HepG2 (cell line): ENCODE results near the gene NRG2.

ENCODE experiments used
- CBX1 ChIP-seq: IDR thresholded peaks from one replicate; pipeline ENCODE4 v1.6.1; 2016; ENCODE audit warnings: antibody characterized with exemption, low read depth
- DNMT1 ChIP-seq: sonication (generic); formaldehyde crosslinking; IDR thresholded peaks from 2 replicates; pipeline ENCODE4 v1.5.1; 2020; ENCODE audit warnings: mild to moderate bottlenecking, missing genetic modification reagents
- FOXP4 ChIP-seq: sonication (generic); formaldehyde crosslinking; IDR thresholded peaks from 2 replicates; pipeline ENCODE4 v1.4.0; 2020; ENCODE audit warnings: missing genetic modification reagents
- KDM2A ChIP-seq: sonication (generic); formaldehyde crosslinking; IDR thresholded peaks from 2 replicates; pipeline ENCODE4 v1.4.0; 2020; ENCODE audit warnings: low read depth, missing genetic modification reagents, borderline replicate concordance
- NR3C1 ChIP-seq: sonication (generic); formaldehyde crosslinking; IDR thresholded peaks from 2 replicates; pipeline ENCODE4 v1.4.0; 2020; ENCODE audit warnings: missing genetic modification reagents
- TCF12 ChIP-seq, 2 experiments: fragments of 450-650 bp in 1 of 2; sonication (generic) in 1 of 2; formaldehyde crosslinking in 1 of 2; IDR thresholded peaks; 2 replicates each; pipeline versions ENCODE4 v1.6.1 to v1.8.0; 2017 to 2022; ENCODE audit warnings: antibody characterized with exemption in 1 of 2, mild to moderate bottlenecking in 1 of 2, missing genetic modification reagents in 1 of 2, moderate library complexity in 1 of 2
- TOPORS ChIP-seq: sonication (generic); formaldehyde crosslinking; IDR thresholded peaks from 2 replicates; pipeline ENCODE4 v1.8.0; 2023; ENCODE audit warnings: mild to moderate bottlenecking, missing genetic modification reagents
- TF ChIP-seq, protein P1 (sequence below), 2 experiments: IDR thresholded peaks; 2 replicates each; pipeline ENCODE4 v1.6.1; 2011 to 2012; ENCODE audit warnings: low read length in 2 of 2, borderline replicate concordance in 1 of 2, low read depth in 1 of 2, mild to moderate bottlenecking in 1 of 2, moderate library complexity in 1 of 2
- TF ChIP-seq, protein P2 (sequence below): sonication (generic); formaldehyde crosslinking; IDR thresholded peaks from 2 replicates; pipeline ENCODE4 v1.5.0; 2020; ENCODE audit warnings: mild to moderate bottlenecking, missing genetic modification reagents, moderate library complexity

DNA sequence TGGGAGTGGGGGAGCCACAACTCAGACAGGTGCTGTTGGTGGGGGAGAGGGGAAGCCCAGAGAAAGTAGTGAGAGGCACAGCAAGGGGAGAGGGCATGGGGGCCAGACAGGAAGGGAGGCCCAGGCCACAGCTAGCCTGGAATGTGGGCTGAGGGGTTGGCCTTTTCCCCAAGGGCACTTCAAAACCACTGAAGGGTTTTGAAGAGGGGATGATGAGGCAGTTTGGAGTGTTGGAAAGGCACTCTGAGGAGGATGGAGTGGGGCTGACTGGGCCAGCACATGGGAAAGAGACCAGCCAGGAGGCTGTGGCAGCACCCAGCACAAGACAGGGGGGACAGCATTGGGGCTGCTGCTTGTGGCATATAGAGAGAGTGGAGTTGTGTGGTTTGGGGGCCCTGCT is 243.7 kb downstream of the NRG2 start:
- TF ChIP-seq DNMT1 (CRISPR knock-in tag): no peak
- TF ChIP-seq, protein P1, sequence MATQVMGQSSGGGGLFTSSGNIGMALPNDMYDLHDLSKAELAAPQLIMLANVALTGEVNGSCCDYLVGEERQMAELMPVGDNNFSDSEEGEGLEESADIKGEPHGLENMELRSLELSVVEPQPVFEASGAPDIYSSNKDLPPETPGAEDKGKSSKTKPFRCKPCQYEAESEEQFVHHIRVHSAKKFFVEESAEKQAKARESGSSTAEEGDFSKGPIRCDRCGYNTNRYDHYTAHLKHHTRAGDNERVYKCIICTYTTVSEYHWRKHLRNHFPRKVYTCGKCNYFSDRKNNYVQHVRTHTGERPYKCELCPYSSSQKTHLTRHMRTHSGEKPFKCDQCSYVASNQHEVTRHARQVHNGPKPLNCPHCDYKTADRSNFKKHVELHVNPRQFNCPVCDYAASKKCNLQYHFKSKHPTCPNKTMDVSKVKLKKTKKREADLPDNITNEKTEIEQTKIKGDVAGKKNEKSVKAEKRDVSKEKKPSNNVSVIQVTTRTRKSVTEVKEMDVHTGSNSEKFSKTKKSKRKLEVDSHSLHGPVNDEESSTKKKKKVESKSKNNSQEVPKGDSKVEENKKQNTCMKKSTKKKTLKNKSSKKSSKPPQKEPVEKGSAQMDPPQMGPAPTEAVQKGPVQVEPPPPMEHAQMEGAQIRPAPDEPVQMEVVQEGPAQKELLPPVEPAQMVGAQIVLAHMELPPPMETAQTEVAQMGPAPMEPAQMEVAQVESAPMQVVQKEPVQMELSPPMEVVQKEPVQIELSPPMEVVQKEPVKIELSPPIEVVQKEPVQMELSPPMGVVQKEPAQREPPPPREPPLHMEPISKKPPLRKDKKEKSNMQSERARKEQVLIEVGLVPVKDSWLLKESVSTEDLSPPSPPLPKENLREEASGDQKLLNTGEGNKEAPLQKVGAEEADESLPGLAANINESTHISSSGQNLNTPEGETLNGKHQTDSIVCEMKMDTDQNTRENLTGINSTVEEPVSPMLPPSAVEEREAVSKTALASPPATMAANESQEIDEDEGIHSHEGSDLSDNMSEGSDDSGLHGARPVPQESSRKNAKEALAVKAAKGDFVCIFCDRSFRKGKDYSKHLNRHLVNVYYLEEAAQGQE (IDR thresholded peaks at IDR 0.05; ENCODE audit: borderline replicate concordance in 1 of 2, low read depth in 1 of 2, low read length in 2 of 2): no peak
- no peak for TF ChIP-seq TOPORS (CRISPR knock-in tag)
- TF ChIP-seq, protein P2, sequence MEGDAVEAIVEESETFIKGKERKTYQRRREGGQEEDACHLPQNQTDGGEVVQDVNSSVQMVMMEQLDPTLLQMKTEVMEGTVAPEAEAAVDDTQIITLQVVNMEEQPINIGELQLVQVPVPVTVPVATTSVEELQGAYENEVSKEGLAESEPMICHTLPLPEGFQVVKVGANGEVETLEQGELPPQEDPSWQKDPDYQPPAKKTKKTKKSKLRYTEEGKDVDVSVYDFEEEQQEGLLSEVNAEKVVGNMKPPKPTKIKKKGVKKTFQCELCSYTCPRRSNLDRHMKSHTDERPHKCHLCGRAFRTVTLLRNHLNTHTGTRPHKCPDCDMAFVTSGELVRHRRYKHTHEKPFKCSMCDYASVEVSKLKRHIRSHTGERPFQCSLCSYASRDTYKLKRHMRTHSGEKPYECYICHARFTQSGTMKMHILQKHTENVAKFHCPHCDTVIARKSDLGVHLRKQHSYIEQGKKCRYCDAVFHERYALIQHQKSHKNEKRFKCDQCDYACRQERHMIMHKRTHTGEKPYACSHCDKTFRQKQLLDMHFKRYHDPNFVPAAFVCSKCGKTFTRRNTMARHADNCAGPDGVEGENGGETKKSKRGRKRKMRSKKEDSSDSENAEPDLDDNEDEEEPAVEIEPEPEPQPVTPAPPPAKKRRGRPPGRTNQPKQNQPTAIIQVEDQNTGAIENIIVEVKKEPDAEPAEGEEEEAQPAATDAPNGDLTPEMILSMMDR (CRISPR knock-in tag): no peak
- TF ChIP-seq TCF12 (IDR thresholded peaks at IDR 0.05): no peak
- TF ChIP-seq TCF12 (CRISPR knock-in tag; IDR thresholded peaks at IDR 0.05): no peak
- TF ChIP-seq CBX1: no peak
- TF ChIP-seq KDM2A (CRISPR knock-in tag): no peak
- TF ChIP-seq NR3C1: no peak
- TF ChIP-seq FOXP4 (CRISPR knock-in tag): no peak
